ENCODE results near the gene TNFRSF8. TPM values are rescaled to one million over a fixed set of nuclear protein-coding genes. Genes with fewer than 3 reads are reported as not detected.

The TNFRSF8 gene
- total RNA-seq, 1 experiment from 2014 or later, result 0.13 TPM

DNA sequence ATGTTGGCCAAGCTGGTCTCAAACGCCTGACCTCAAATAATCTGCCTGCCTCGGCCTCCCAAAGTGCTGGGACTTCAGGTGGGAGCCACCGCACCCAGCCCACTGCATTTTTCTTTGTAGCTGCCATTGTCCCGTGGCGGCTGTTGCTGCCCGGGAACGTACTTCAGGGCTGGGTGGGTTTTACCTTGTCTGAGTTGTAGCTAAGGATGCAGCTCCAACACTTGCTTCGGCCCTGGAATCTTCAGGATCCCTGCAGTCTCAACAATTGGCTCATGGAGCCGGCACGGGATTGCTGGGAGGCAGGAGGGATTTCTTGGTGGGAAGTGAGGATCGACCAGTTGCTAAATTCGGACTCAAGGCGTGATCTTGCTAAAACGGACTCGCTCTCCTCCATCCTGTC, 10.7 kb downstream of the TNFRSF8 start:
- TF ChIP-seq TCF7L2 (IDR thresholded peaks at IDR 0.05; ENCODE audit: low read depth, low read length), result no peak
- no peak for TF ChIP-seq SIN3A (IDR thresholded peaks at IDR 0.05; ENCODE audit: borderline replicate concordance, insufficient read depth, low read depth, low read length)
- TF ChIP-seq, protein P1, sequence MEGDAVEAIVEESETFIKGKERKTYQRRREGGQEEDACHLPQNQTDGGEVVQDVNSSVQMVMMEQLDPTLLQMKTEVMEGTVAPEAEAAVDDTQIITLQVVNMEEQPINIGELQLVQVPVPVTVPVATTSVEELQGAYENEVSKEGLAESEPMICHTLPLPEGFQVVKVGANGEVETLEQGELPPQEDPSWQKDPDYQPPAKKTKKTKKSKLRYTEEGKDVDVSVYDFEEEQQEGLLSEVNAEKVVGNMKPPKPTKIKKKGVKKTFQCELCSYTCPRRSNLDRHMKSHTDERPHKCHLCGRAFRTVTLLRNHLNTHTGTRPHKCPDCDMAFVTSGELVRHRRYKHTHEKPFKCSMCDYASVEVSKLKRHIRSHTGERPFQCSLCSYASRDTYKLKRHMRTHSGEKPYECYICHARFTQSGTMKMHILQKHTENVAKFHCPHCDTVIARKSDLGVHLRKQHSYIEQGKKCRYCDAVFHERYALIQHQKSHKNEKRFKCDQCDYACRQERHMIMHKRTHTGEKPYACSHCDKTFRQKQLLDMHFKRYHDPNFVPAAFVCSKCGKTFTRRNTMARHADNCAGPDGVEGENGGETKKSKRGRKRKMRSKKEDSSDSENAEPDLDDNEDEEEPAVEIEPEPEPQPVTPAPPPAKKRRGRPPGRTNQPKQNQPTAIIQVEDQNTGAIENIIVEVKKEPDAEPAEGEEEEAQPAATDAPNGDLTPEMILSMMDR (IDR thresholded peaks at IDR 0.05), result no peak
- TF ChIP-seq POLR2AphosphoS5 (IDR thresholded peaks at IDR 0.05; ENCODE audit: low read depth, low read length), result no peak
- TF ChIP-seq, protein P2, sequence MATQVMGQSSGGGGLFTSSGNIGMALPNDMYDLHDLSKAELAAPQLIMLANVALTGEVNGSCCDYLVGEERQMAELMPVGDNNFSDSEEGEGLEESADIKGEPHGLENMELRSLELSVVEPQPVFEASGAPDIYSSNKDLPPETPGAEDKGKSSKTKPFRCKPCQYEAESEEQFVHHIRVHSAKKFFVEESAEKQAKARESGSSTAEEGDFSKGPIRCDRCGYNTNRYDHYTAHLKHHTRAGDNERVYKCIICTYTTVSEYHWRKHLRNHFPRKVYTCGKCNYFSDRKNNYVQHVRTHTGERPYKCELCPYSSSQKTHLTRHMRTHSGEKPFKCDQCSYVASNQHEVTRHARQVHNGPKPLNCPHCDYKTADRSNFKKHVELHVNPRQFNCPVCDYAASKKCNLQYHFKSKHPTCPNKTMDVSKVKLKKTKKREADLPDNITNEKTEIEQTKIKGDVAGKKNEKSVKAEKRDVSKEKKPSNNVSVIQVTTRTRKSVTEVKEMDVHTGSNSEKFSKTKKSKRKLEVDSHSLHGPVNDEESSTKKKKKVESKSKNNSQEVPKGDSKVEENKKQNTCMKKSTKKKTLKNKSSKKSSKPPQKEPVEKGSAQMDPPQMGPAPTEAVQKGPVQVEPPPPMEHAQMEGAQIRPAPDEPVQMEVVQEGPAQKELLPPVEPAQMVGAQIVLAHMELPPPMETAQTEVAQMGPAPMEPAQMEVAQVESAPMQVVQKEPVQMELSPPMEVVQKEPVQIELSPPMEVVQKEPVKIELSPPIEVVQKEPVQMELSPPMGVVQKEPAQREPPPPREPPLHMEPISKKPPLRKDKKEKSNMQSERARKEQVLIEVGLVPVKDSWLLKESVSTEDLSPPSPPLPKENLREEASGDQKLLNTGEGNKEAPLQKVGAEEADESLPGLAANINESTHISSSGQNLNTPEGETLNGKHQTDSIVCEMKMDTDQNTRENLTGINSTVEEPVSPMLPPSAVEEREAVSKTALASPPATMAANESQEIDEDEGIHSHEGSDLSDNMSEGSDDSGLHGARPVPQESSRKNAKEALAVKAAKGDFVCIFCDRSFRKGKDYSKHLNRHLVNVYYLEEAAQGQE (IDR thresholded peaks at IDR 0.05; ENCODE audit: insufficient read depth in 1 of 2, low read depth in 2 of 2, low read length in 1 of 2), result no peak
- Histone ChIP-seq H3K27me3 (ENCODE audit: control insufficient read depth, insufficient read depth, low read length) (no peaks in the 10 kb centered on the region), H3K9me3 (ENCODE audit: control insufficient read depth, insufficient read depth, low read depth, low read length) (no peaks in the 10 kb centered on the region), H3K27ac (ENCODE audit: low read length) (no peak overlapping the region), H3K4me3 (ENCODE audit: low read depth in 2 of 2, low read length in 2 of 2) (no peak overlapping the region), H3K36me3 (ENCODE audit: control insufficient read depth, insufficient read depth, low read length) (no peaks in the 10 kb centered on the region), H3K4me1 (ENCODE audit: control insufficient read depth, insufficient read depth, low read length) (peaks cover 10% of the 10 kb centered on the region)
- ChIA-PET CTCF (no interaction called here), POLR2A (no interaction called here)
- no TSS peak for BruUV-seq (replicated peaks)
- ATAC-seq, result no peak
- intact Hi-C loops (cut with micrococcal nuclease; ENCODE audit: unreplicated experiment), result no loop called here
- in situ Hi-C loops (cut with HindIII; ENCODE audit: low pct_unique_long_range_greater_than_20kb, low sequenced_read_pairs), result no loop called here
- no peak for DNase-seq (ENCODE audit: low read depth, low spot score)

DNA sequence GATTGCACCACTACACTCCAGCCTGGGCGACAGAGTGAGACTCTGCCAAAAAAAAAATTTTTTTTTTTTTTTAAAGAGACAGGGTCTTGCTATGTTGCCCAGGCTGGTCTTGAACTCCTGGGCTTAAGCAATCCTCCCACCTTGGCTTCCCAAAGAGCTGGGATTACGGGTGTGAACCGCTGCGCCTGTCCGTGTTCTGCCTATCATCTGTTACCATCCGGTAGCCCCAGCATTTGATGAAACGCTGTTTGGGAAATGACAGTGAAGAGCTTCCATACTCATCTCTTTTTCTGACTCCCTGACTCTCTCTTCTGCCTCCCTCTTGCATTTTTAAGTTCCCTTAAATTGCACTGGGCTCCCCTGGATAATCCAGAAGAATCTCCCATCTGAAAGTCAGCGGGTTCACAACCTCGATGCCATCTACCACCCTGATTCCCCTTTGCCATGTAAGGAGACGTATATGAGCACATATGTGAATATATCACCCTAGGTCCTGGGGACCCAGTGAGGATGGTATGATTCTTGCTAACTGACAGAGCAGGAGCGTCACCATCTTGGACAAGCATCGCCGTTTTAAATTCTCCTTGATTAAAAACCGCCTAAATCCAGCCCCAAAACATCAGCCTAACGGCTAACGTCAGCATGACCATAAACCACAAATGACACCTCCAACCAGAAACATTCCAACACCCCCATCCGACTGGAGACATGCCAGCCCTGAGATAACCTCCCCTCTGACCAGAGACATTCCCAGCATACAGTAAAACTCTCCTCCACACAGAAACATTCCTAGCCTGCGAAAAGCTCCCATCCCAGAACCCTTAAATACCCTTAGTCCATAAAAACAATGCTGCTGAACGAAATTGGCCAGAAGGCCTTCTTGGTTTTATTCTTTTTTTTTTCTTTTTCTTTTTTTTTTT, 12.4 kb downstream of the TNFRSF8 start:
- no peak overlapping the region for H3K4me3 ChIP-seq (ENCODE audit: low read depth in 2 of 2, low read length in 2 of 2)
- in situ Hi-C loops (cut with HindIII; ENCODE audit: low pct_unique_long_range_greater_than_20kb, low sequenced_read_pairs), result no loop called here
- intact Hi-C loops (cut with micrococcal nuclease; ENCODE audit: unreplicated experiment), result no loop called here
- no peaks in the 10 kb centered on the region for H3K9me3 ChIP-seq (ENCODE audit: control insufficient read depth, insufficient read depth, low read depth, low read length)
- DNase-seq (ENCODE audit: low read depth, low spot score) (no peak), ATAC-seq (no peak)
- H3K27ac ChIP-seq (ENCODE audit: low read length), result no peak overlapping the region
- peaks cover 10% of the 10 kb centered on the region for H3K4me1 ChIP-seq (ENCODE audit: control insufficient read depth, insufficient read depth, low read length)
- H3K27me3 ChIP-seq (ENCODE audit: control insufficient read depth, insufficient read depth, low read length), result no peaks in the 10 kb centered on the region
- no peaks in the 10 kb centered on the region for H3K36me3 ChIP-seq (ENCODE audit: control insufficient read depth, insufficient read depth, low read length)
- ChIA-PET CTCF (no interaction called here), POLR2A (interaction anchor here (0.6 kb wide), 1 partner anchor 9 kb away, joined by 3 read pairs; no protein-coding TSS in a partner anchor)
- TF ChIP-seq, protein P2 (IDR thresholded peaks at IDR 0.05; ENCODE audit: insufficient read depth in 1 of 2, low read depth in 2 of 2, low read length in 1 of 2), result no peak
- TF ChIP-seq, protein P1 (IDR thresholded peaks at IDR 0.05), result no peak
- TF ChIP-seq POLR2AphosphoS5 (IDR thresholded peaks at IDR 0.05; ENCODE audit: low read depth, low read length), result no peak
- TF ChIP-seq TCF7L2 (IDR thresholded peaks at IDR 0.05; ENCODE audit: low read depth, low read length), result no peak
- no peak for TF ChIP-seq SIN3A (IDR thresholded peaks at IDR 0.05; ENCODE audit: borderline replicate concordance, insufficient read depth, low read depth, low read length)
- BruUV-seq (replicated peaks), result no TSS peak

All from Panc1 (cell line).